MM.1S (cell line): Measurements from ENCODE around the gene ARHGEF37.

Experiments used
- DNase-seq: peaks from one replicate; pipeline ENCODE4 v3.0.0-alpha.2; 2015
- H2AFZ ChIP-seq: fragments of 300-600 bp; sonication (generic); 2 replicates; pipeline ENCODE4 v1.6.0; 2016; ENCODE audit warnings: antibody characterized with exemption, low read length
- H3F3A ChIP-seq: fragments of 300-600 bp; sonication (generic); 2 replicates; pipeline ENCODE4 v1.6.1; 2016; ENCODE audit warnings: mild to moderate bottlenecking, antibody characterized with exemption, low read length, moderate library complexity, mixed read lengths; ENCODE audit not compliant: insufficient read depth
- H3K27ac ChIP-seq: fragments of 300-600 bp; sonication (generic); 2 replicates; pipeline ENCODE4 v1.5.1; 2016; ENCODE audit warnings: mild to moderate bottlenecking, low read length
- H3K27me3 ChIP-seq: fragments of 300-600 bp; sonication (generic); replicated peaks from 2 replicates; pipeline ENCODE4 v1.6.0; 2016; ENCODE audit warnings: low read length; ENCODE audit not compliant: insufficient read depth
- H3K36me3 ChIP-seq: fragments of 300-600 bp; sonication (generic); replicated peaks from 2 replicates; pipeline ENCODE4 v1.6.1; 2016; ENCODE audit warnings: mild to moderate bottlenecking, low read length, mixed read lengths; ENCODE audit not compliant: insufficient read depth
- H3K4me1 ChIP-seq: fragments of 300-600 bp; sonication (generic); 2 replicates; pipeline ENCODE4 v1.6.1; 2016; ENCODE audit warnings: low read length, mixed read lengths
- H3K4me2 ChIP-seq: fragments of 300-600 bp; sonication (generic); 2 replicates; pipeline ENCODE4 v1.6.0; 2016; ENCODE audit warnings: low read depth, low read length
- H3K4me3 ChIP-seq: fragments of 300-600 bp; sonication (generic); 2 replicates; pipeline ENCODE4 v1.5.1; 2016; ENCODE audit warnings: low read length, mixed read lengths
- H3K79me2 ChIP-seq: fragments of 300-600 bp; sonication (generic); 2 replicates; pipeline ENCODE4 v1.6.1; 2016; ENCODE audit warnings: mixed run types, low read length, mixed read lengths
- H3K9ac ChIP-seq: fragments of 300-600 bp; sonication (generic); 2 replicates; pipeline ENCODE4 v1.6.1; 2016; ENCODE audit warnings: low read length, mixed read lengths
- H3K9me2 ChIP-seq: fragments of 300-600 bp; sonication (generic); replicated peaks from 2 replicates; pipeline ENCODE4 v1.6.1; 2016; ENCODE audit warnings: mild to moderate bottlenecking, low read length, mixed read lengths; ENCODE audit not compliant: insufficient read depth
- H3K9me3 ChIP-seq: fragments of 300-600 bp; sonication (generic); replicated peaks from 2 replicates; pipeline ENCODE4 v1.6.1; 2016; ENCODE audit warnings: mild to moderate bottlenecking, low read length, mixed read lengths; ENCODE audit not compliant: insufficient read depth
- H4K20me1 ChIP-seq: fragments of 300-600 bp; sonication (generic); 2 replicates; pipeline ENCODE4 v1.6.1; 2016; ENCODE audit warnings: mild to moderate bottlenecking, low read length, moderate library complexity, mixed read lengths; ENCODE audit not compliant: insufficient read depth
- CTCF ChIP-seq: fragments of 300-600 bp; sonication (generic); IDR thresholded peaks from 2 replicates; pipeline ENCODE4 v1.5.1; 2016; ENCODE audit warnings: antibody characterized with exemption, low read length, mixed read lengths
- EZH2 ChIP-seq: fragments of 300-600 bp; sonication (generic); optimal IDR thresholded peaks from 2 replicates; pipeline ENCODE3; 2017; ENCODE audit warnings: low read depth, mild to moderate bottlenecking, antibody characterized with exemption, low read length, mixed read lengths
- EZH2phosphoT487 ChIP-seq: fragments of 300-600 bp; sonication (generic); IDR thresholded peaks from 2 replicates; pipeline ENCODE4 v1.6.1; 2018; ENCODE audit warnings: antibody characterized with exemption, low read length

The ARHGEF37 gene

GRCh38 chr5:149537374-149537975, 43.8 kb upstream of the ARHGEF37 start:
- H3K79me2 ChIP-seq, result peaks cover 98% of the 10 kb centered on the region
- no peaks in the 10 kb centered on the region for H3K9me3 ChIP-seq
- no peak for DNase-seq
- no peaks in the 10 kb centered on the region for H3K4me1 ChIP-seq
- H3K36me3 ChIP-seq, result peaks cover 3% of the 10 kb centered on the region; the same call in 1 of the 2 replicates
- no peak for TF ChIP-seq EZH2phosphoT487
- TF ChIP-seq CTCF, result no peak
- TF ChIP-seq EZH2, result no peak
- H3K4me2 ChIP-seq, result no peak overlapping the region
- H3K4me3 ChIP-seq, result no peak overlapping the region
- no peaks in the 10 kb centered on the region; the same call in 1 of the 2 replicates for H3F3A ChIP-seq
- no peak overlapping the region for H2AFZ ChIP-seq
- H3K9ac ChIP-seq, result no peak overlapping the region
- no peak overlapping the region for H3K27ac ChIP-seq
- H4K20me1 ChIP-seq, result peaks cover 58% of the 10 kb centered on the region
- no peaks in the 10 kb centered on the region for H3K9me2 ChIP-seq
- H3K27me3 ChIP-seq, result no peaks in the 10 kb centered on the region

- TF ChIP-seq CTCF, result no peak
- no peaks in the 10 kb centered on the region for H3K9me3 ChIP-seq
- no peaks in the 10 kb centered on the region; the same call in 1 of the 2 replicates for H3F3A ChIP-seq
- no peak overlapping the region for H3K4me2 ChIP-seq
- H2AFZ ChIP-seq, result no peak overlapping the region
- peaks cover 43% of the 10 kb centered on the region for H4K20me1 ChIP-seq
- peaks cover 3% of the 10 kb centered on the region; the same call in 1 of the 2 replicates for H3K36me3 ChIP-seq
- no peak for DNase-seq
- no peaks in the 10 kb centered on the region for H3K4me1 ChIP-seq
- H3K27ac ChIP-seq, result no peak overlapping the region
- H3K27me3 ChIP-seq, result no peaks in the 10 kb centered on the region
- H3K9ac ChIP-seq, result no peak overlapping the region
- H3K79me2 ChIP-seq, result peaks cover 96% of the 10 kb centered on the region
- H3K4me3 ChIP-seq, result no peak overlapping the region
- no peaks in the 10 kb centered on the region for H3K9me2 ChIP-seq
These were observed 41.2 kb upstream of the ARHGEF37 start for GRCh38 chr5:149540089-149540488.

- no peak for DNase-seq
- H3F3A ChIP-seq, result no peaks in the 10 kb centered on the region; the same call in 1 of the 2 replicates
- H3K79me2 ChIP-seq, result peaks cover 96% of the 10 kb centered on the region
- H2AFZ ChIP-seq, result no peak overlapping the region
- H3K9me2 ChIP-seq, result no peaks in the 10 kb centered on the region
- H3K27me3 ChIP-seq, result no peaks in the 10 kb centered on the region
- no peak overlapping the region for H3K27ac ChIP-seq
- no peak for TF ChIP-seq CTCF
- H3K36me3 ChIP-seq, result peaks cover 3% of the 10 kb centered on the region; the same call in 1 of the 2 replicates
- no peaks in the 10 kb centered on the region for H3K9me3 ChIP-seq
- H4K20me1 ChIP-seq, result peaks cover 29% of the 10 kb centered on the region
- no peaks in the 10 kb centered on the region for H3K4me1 ChIP-seq
- no peak overlapping the region for H3K4me3 ChIP-seq
- H3K4me2 ChIP-seq, result no peak overlapping the region
- no peak overlapping the region for H3K9ac ChIP-seq
These were observed 39.4 kb upstream of the ARHGEF37 start for GRCh38 chr5:149541893-149542292.
